SK-N-MC (cell line): ENCODE results near the gene MYF5.

Source experiments
- EZH2 ChIP-seq: fragments of 200-600 bp; sonication (generic); IDR thresholded peaks from one replicate; pipeline ENCODE4 v1.6.1; 2017; ENCODE audit warnings: antibody characterized with exemption
- FOXP2 ChIP-seq: optimal IDR thresholded peaks from 2 replicates; pipeline ENCODE3; 2011; ENCODE audit warnings: mild to moderate bottlenecking, moderate library complexity; ENCODE audit not compliant: insufficient read depth; ENCODE audit errors: extremely low read length, control extremely low read depth
- POLR2AphosphoS5 ChIP-seq: IDR thresholded peaks from 2 replicates; pipeline ENCODE4 v1.6.1; 2012; ENCODE audit warnings: mild to moderate bottlenecking, low read depth, low read length, borderline replicate concordance

DNA sequence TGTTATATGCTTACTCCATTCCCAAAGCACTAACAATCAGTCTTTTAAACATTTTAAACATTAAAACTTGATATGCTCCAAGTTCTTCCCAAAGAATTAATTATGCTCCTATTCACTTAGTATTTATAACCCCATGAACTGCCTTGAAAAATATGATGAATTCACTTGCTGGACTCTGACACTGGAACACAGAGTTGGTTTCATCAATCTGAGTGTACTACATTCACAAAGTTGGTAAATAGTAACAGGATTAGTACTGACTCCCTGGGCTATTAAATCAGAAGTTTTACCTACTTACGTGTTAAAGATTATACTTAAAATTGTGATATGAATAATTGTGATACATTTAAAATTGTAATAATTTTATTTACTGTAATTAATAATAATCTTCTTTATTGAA is 26.6 kb upstream of the MYF5 start:
- TF ChIP-seq EZH2 (no peak), POLR2AphosphoS5 (no peak), FOXP2 (no peak)
